K562 (cell line): ENCODE measurements around the gene C6orf89. TPM values are rescaled to one million over a fixed set of nuclear protein-coding genes. Genes with fewer than 3 reads are reported as not detected.

Source experiments
- BHLHE40 ChIP-seq: IDR thresholded peaks from 2 replicates; pipeline ENCODE4 v1.6.1; 2011; ENCODE audit warnings: low read length, improper control_type of control experiment
- ELF1 ChIP-seq: fragments of 200-800 bp; sonication (Bioruptor generic); IDR thresholded peaks from 2 replicates; pipeline ENCODE4 v1.6.1; 2016; ENCODE audit warnings: missing genetic modification characterization, missing compliant biosample characterization
- ETV5 ChIP-seq: sonication (generic); formaldehyde crosslinking; IDR thresholded peaks from 2 replicates; pipeline ENCODE4 v1.4.0; 2020; ENCODE audit warnings: low read depth, mild to moderate bottlenecking, missing genetic modification reagents
- FOXP4 ChIP-seq: sonication (generic); formaldehyde crosslinking; IDR thresholded peaks from 2 replicates; pipeline ENCODE4 v1.8.0; 2022; ENCODE audit warnings: mild to moderate bottlenecking, missing genetic modification reagents, borderline replicate concordance
- HNRNPUL1 ChIP-seq: fragments of 200-400 bp; formaldehyde crosslinking; IDR thresholded peaks from 2 replicates; pipeline ENCODE4 v1.6.1; 2017; ENCODE audit warnings: low read length
- MEIS2 ChIP-seq: fragments of 450-650 bp; IDR thresholded peaks from 2 replicates; pipeline ENCODE4 v1.6.1; 2014; ENCODE audit warnings: mild to moderate bottlenecking; ENCODE audit not compliant: partially characterized antibody
- MTA1 ChIP-seq: fragments of 450-650 bp; IDR thresholded peaks from 2 replicates; pipeline ENCODE4 v1.6.1; 2017; ENCODE audit warnings: borderline replicate concordance
- MYC ChIP-seq, 2 experiments: fragments of 250-450 bp in 1 of 2; sonication (Bioruptor Pico) in 1 of 2; IDR thresholded peaks; 2 replicates each; pipeline versions ENCODE4 v1.5.1 to v1.6.1; 2012 to 2021; ENCODE audit warnings: low read depth in 2 of 2, borderline replicate concordance in 1 of 2, improper control_type of control experiment in 1 of 2, low read length in 1 of 2, mild to moderate bottlenecking in 1 of 2, moderate library complexity in 1 of 2
- NFIC ChIP-seq: fragments of 450-650 bp; IDR thresholded peaks from 2 replicates; pipeline ENCODE4 v1.6.1; 2017; ENCODE audit warnings: mild to moderate bottlenecking, inconsistent platforms
- NRF1 ChIP-seq, 2 experiments: fragments of 450-650 bp; IDR thresholded peaks in 1 of 2; conservative IDR thresholded peaks in 1 of 2; 2 replicates each; pipeline ENCODE4 v1.6.1; 2014; ENCODE audit warnings: mild to moderate bottlenecking in 2 of 2
- NUFIP1 ChIP-seq: fragments of 450-650 bp; IDR thresholded peaks from 2 replicates; pipeline ENCODE4 v1.6.1; 2018; ENCODE audit not compliant: partially characterized antibody
- PHB ChIP-seq: fragments of 250-450 bp; sonication (Bioruptor Pico); IDR thresholded peaks from 2 replicates; pipeline ENCODE4 v1.5.0; 2021
- RAD51 ChIP-seq: fragments of 450-650 bp; IDR thresholded peaks from 2 replicates; pipeline ENCODE4 v1.7.1; 2016; ENCODE audit warnings: low read depth, mild to moderate bottlenecking, borderline replicate concordance
- RBM17 ChIP-seq: fragments of 200-400 bp; formaldehyde crosslinking; IDR thresholded peaks from 2 replicates; pipeline ENCODE4 v1.6.1; 2017; ENCODE audit warnings: low read depth, mild to moderate bottlenecking, low read length, borderline replicate concordance
- TRIM24 ChIP-seq, 2 experiments: fragments of 450-650 bp; IDR thresholded peaks; 2 replicates each; pipeline ENCODE4 v1.6.1; 2016
- TRIM28 ChIP-seq: fragments of 450-650 bp; IDR thresholded peaks from 2 replicates; pipeline ENCODE4 v1.6.1; 2017
- U2AF1 ChIP-seq: fragments of 200-400 bp; formaldehyde crosslinking; optimal IDR thresholded peaks from 2 replicates; pipeline ENCODE3; 2017; ENCODE audit warnings: mild to moderate bottlenecking, low read depth, low read length, moderate library complexity
- ZEB2 ChIP-seq: fragments of 450-650 bp; IDR thresholded peaks from 2 replicates; pipeline ENCODE4 v1.6.1; 2016
- ZNF24 ChIP-seq: fragments of 450-650 bp; IDR thresholded peaks from 2 replicates; pipeline ENCODE4 v1.6.1; 2016
- ZNF282 ChIP-seq: sonication (generic); formaldehyde crosslinking; IDR thresholded peaks from 2 replicates; pipeline ENCODE4 v1.8.1; 2023; ENCODE audit warnings: missing genetic modification reagents
- ZNF408 ChIP-seq: fragments of 250-450 bp; sonication (Bioruptor Pico); IDR thresholded peaks from 2 replicates; pipeline ENCODE4 v1.4.0; 2020; ENCODE audit warnings: low read depth, mild to moderate bottlenecking, moderate library complexity
- polyA plus RNA-seq, 8 experiments: library from polyadenylated mRNA; depleted of rRNA in 4 of 8; stranded (reverse) in 5 of 8; unstranded in 3 of 8; fragments of >200 nt; fragmentation: Nextera tagmentation in 2 of 8; fragmentation: Illumina TruSeq in 1 of 8; extraction: Ambion mirVana in 2 of 8; extraction: Trizol in 1 of 8; gene quantifications; 2 replicates each; pipeline versions ENCODE4 v1.2.1 to v1.2.3, GENCODE V29; 2011 to 2014; ENCODE audit warnings: inconsistent platforms in 1 of 8, missing spikeins in 1 of 8
- total RNA-seq, 7 experiments: library from RNA; depleted of rRNA in 6 of 7; stranded (reverse); fragments of >200 nt in 6 of 7; fragmentation: Illumina TruSeq in 2 of 7; extraction: Trizol in 2 of 7; gene quantifications; 2 replicates each; pipeline versions ENCODE4 v1.2.1 to v1.2.3, GENCODE V29; 2011 to 2021; ENCODE audit warnings: low replicate concordance in 1 of 7
- TF ChIP-seq, protein P1 (sequence below): sonication (generic); formaldehyde crosslinking; IDR thresholded peaks from 2 replicates; pipeline ENCODE4 v1.8.0; 2022; ENCODE audit warnings: missing genetic modification reagents, mild to moderate bottlenecking, moderate library complexity, borderline replicate concordance
- TF ChIP-seq, protein P2 (sequence below): fragments of 450-650 bp; formaldehyde crosslinking; conservative IDR thresholded peaks from 2 replicates; pipeline ENCODE4 v1.4.0; 2022; ENCODE audit warnings: mild to moderate bottlenecking, missing genetic modification characterization

Gene C6orf89
- total and polyA plus RNA-seq, 9 of the 15 experiments (the other 6 are each of a cell fraction or from before 2014, with no cell fraction given), result 35.2 to 111 (median 58.5) TPM

GRCh38 chr6:36885461-36886401 is at the start of gene C6orf89 (continued):
- TF ChIP-seq MYC (IDR thresholded peaks at IDR 0.05; ENCODE audit: low read depth, low read length) (peak; percentile 91), MYC (CRISPR knock-in tag; IDR thresholded peaks at IDR 0.05; ENCODE audit: borderline replicate concordance, low read depth) (no peak), MEIS2 (peak; percentile 78), ETV5 (CRISPR knock-in tag) (peak; percentile 91), ZEB2 (peak; percentile 59; the same call in 1 of the 2 replicates), ZNF282 (CRISPR knock-in tag) (no peak), NFIC (peak; percentile 46; the same call in 1 of the 2 replicates), PHB (no peak), RAD51 (no peak; the same call in 1 of the 2 replicates), TRIM24 (IDR thresholded peaks at IDR 0.05) (peak in 1 of 2 experiments; percentile 90; a peak in 2 of 4 replicates), RBM17 (no peak), ZNF24 (peak; percentile 72), NUFIP1 (no peak), TRIM28 (peak; percentile 75; the same call in 1 of the 2 replicates), MTA1 (no peak; the same call in 1 of the 2 replicates), NRF1 (conservative IDR thresholded peaks at IDR 0.05 in 1 of 2, IDR thresholded peaks at IDR 0.05 in 1 of 2) (peak; percentile 87 to 90), HNRNPUL1 (no peak), ELF1 (peak; percentile 100), FOXP4 (CRISPR knock-in tag) (no peak), ZNF408 (CRISPR knock-in tag) (no peak), BHLHE40 (peak; percentile 63), U2AF1 (peak; percentile 78)
- TF ChIP-seq, protein P1, sequence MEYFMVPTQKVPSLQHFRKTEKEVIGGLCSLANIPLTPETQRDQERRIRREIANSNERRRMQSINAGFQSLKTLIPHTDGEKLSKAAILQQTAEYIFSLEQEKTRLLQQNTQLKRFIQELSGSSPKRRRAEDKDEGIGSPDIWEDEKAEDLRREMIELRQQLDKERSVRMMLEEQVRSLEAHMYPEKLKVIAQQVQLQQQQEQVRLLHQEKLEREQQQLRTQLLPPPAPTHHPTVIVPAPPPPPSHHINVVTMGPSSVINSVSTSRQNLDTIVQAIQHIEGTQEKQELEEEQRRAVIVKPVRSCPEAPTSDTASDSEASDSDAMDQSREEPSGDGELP (CRISPR knock-in tag), result peak; percentile 98
- TF ChIP-seq, protein P2, sequence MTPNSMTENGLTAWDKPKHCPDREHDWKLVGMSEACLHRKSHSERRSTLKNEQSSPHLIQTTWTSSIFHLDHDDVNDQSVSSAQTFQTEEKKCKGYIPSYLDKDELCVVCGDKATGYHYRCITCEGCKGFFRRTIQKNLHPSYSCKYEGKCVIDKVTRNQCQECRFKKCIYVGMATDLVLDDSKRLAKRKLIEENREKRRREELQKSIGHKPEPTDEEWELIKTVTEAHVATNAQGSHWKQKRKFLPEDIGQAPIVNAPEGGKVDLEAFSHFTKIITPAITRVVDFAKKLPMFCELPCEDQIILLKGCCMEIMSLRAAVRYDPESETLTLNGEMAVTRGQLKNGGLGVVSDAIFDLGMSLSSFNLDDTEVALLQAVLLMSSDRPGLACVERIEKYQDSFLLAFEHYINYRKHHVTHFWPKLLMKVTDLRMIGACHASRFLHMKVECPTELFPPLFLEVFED (CRISPR knock-in tag), result peak; percentile 28; the same call in 1 of the 2 replicates
